ENCODE results near the gene NOTCH3. TPM values are rescaled to one million over a fixed set of nuclear protein-coding genes. Genes with fewer than 3 reads are reported as not detected.

Gene NOTCH3
- total and polyA plus RNA-seq, 12 donors: 18.7 to 45.5 (median 31.9) TPM

DNA sequence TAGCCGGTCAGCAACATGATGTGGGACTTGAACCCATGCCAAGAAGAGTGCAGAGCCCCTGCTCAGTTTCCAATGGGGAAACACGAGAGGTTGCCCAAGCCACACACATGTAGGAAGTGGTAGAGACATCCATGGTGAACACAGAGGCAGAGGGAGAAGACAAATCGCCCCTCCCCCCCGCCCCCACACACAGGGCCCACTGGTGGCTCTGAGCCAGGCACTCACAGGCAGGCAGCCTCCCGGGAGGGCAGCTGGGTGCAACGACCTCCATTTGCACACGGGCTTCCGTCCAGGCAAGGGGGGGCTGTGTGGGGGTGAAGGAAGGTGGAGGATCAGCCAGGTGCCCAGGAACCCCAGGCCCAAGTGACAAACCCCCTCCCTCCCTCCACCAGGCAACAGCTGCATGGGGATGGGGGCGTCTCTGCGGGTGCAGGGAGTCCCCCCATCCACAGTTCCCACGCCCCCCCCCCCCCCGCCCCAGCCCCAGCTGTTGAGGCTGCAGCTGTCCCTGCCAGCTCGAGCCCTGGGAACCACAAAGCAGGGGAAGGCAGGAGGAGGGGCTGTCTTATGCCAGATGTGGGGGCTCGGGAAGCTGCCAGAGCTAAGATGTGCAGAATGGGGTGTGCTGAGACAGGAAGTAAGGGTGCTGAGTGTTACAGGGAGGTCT lies 3.4 kb downstream of the NOTCH3 start:
- peaks cover 5 to 91% (median 63%) of the 10 kb centered on the region in 7 donors for H3K27me3 ChIP-seq
- intact Hi-C loops (cut with DNase I): loop anchor here in 1 of 10 donors (5.0 kb wide), 1 partner anchor 55 kb away; no protein-coding TSS in a partner anchor
- H3K4me1 ChIP-seq: peaks cover 0 to 42% (median 14%) of the 10 kb centered on the region in 9 donors
- TF ChIP-seq, protein P1, sequence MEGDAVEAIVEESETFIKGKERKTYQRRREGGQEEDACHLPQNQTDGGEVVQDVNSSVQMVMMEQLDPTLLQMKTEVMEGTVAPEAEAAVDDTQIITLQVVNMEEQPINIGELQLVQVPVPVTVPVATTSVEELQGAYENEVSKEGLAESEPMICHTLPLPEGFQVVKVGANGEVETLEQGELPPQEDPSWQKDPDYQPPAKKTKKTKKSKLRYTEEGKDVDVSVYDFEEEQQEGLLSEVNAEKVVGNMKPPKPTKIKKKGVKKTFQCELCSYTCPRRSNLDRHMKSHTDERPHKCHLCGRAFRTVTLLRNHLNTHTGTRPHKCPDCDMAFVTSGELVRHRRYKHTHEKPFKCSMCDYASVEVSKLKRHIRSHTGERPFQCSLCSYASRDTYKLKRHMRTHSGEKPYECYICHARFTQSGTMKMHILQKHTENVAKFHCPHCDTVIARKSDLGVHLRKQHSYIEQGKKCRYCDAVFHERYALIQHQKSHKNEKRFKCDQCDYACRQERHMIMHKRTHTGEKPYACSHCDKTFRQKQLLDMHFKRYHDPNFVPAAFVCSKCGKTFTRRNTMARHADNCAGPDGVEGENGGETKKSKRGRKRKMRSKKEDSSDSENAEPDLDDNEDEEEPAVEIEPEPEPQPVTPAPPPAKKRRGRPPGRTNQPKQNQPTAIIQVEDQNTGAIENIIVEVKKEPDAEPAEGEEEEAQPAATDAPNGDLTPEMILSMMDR (IDR thresholded peaks at IDR 0.05): no peak
- peak in 1 of 2 donors; percentile 40 for DNase-seq
- WGBS, 2 donors: 24 to 25% methylated on average over 11 to 14 of the region's 14 CpGs
- H3K9me3 ChIP-seq: no peaks in the 10 kb centered on the region
- peak overlapping the region in 8 of 10 donors; percentile 30 to 66 (median 56) for H3K4me3 ChIP-seq
- ATAC-seq: peak in 1 of 8 donors; percentile 7
- H3K27ac ChIP-seq: peak overlapping the region in 6 of 10 donors; percentile 34 to 88 (median 72)
- H3K36me3 ChIP-seq: peaks cover 0 to 18% (median 0%) of the 10 kb centered on the region in 9 donors

DNA sequence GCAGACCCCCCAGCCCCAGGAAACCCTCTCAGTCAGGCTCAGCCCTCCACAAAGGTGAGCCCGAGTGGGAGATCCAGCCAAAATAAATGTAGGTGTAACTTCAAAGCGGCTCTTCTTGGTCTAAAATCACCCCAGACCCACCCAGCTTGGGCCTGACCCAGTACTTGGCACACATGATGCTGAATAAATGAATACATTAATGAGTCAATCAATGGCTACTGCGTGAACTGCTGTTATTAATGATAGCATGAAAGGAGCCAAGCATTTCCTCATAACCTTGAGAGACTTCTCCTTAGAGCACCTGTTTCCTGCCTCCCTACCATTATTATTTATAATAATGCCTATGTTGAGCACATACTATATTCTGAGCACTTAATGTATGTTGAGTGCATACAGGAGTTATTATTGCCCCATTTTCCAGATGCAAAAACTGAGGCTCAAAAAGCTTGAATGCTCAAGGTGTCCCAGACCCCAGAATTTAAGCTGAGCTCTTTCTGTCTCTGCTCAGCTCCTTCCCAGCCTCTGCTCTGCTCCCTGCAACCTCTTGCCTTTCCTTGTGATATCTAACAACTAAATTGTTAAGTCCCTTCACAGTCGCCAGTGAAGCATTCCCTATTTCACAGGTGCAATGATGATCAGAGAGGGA lies 4.3 kb downstream of the NOTCH3 start:
- DNase-seq (no peak), ATAC-seq (no peak)
- TF ChIP-seq, protein P1 (IDR thresholded peaks at IDR 0.05): no peak
- 55 to 64% methylated on average over 4 of the region's 4 CpGs for WGBS, 2 donors
- peaks cover 0 to 42% (median 14%) of the 10 kb centered on the region in 9 donors for H3K4me1 ChIP-seq
- no peaks in the 10 kb centered on the region for H3K9me3 ChIP-seq
- peaks cover 0 to 20% (median 0%) of the 10 kb centered on the region in 9 donors for H3K36me3 ChIP-seq
- intact Hi-C loops (cut with DNase I): loop anchor here in 1 of 10 donors (5.0 kb wide), 1 partner anchor 56 kb away; no protein-coding TSS in a partner anchor
- peak overlapping the region; percentile 25 to 88 (median 50) for H3K27ac ChIP-seq
- H3K27me3 ChIP-seq: peaks cover 5 to 86% (median 68%) of the 10 kb centered on the region in 7 donors
- peak overlapping the region in 7 of 10 donors; percentile 27 to 66 (median 57) for H3K4me3 ChIP-seq

DNA sequence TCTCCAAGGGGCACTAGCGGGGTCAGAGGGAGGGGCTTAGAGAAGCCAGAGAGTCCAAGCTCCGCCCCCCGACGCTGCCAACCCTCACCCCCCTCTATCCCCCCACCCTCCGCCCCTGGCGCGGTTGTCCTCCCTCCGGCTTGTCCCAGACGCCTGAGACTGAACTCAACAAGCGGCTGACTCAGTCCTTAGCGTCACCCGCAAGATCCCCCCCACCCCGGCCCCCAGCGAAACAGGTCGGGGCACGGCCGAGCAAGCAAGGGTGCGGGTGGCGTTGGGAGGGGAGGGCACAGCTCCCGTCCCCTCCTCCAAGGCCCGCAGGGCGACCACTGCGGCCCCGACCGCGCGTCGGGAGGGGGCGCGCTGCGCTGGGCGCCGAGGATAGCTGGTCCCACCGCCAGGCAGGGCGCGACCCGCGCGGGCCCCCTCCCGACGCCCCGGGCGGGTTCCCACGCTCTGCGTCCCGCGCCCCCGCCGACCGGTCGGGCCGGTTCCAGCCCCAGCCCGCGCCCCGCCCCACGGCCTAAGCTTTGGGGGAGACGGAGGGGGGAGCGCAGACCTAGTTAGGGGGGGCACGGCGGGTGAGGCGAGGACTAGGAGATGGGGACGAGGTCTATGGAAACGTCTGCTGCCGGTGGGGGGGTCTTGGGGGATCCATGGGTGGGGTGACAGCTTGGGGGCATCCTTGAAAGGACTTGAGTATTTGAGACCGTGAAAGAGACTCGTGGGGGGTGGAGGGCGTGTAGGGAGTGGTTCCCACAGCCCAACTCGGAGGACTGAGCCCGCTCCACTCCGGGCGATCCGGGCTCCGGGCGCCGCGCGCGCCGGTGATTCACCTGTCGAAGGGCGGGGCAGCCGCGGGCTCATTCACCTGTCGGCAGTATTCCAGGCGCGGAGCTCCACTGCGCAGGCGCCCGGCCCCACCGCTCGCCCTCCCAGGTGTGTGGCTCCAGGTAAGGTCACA lies 5.1 kb downstream of the NOTCH3 start:
- Histone ChIP-seq H3K27ac (peak overlapping the region; percentile 25 to 88 (median 50)), H3K4me3 (peak overlapping the region; percentile 3 to 66 (median 38)), H3K36me3 (peaks cover 0 to 27% (median 0%) of the 10 kb centered on the region in 9 donors), H3K9me3 (no peaks in the 10 kb centered on the region), H3K4me1 (peaks cover 0 to 42% (median 14%) of the 10 kb centered on the region in 9 donors), H3K27me3 (peaks cover 5 to 81% (median 63%) of the 10 kb centered on the region in 7 donors)
- peak; percentile 56 to 63 (median 60) for ATAC-seq
- intact Hi-C loops (cut with DNase I): loop anchor here in 1 of 10 donors (5.0 kb wide), 1 partner anchor 57 kb away; no protein-coding TSS in a partner anchor
- DNase-seq: peak; percentile 55 to 67
- TF ChIP-seq, protein P1 (IDR thresholded peaks at IDR 0.05): peak in 4 of 9 donors; percentile 7 to 33 (median 28)
- 3 to 4% methylated on average over 68 to 91 of the region's 91 CpGs for WGBS, 2 donors

Measured in heart right ventricle (tissue), 16 donors.